Measurements from ENCODE around the gene LHFPL3.
A peak's percentile ranks its signal among the peaks of the same experiment; 100 is the strongest.

LHFPL3 gene

GRCh38 chr7:104950006-104950405 lies 621.6 kb downstream of the LHFPL3 start:
- Histone ChIP-seq H3K4me3 (ENCODE audit: low read length) (no peak overlapping the region), H3K36me3 (ENCODE audit: control insufficient read depth, insufficient read depth, low read length) (no peaks in the 10 kb centered on the region), H3K9ac (ENCODE audit: low read length) (no peak overlapping the region), H3K27ac (ENCODE audit: low read depth, low read length) (no peak overlapping the region), H3K4me1 (ENCODE audit: control insufficient read depth, insufficient read depth, low read length) (peaks cover 6% of the 10 kb centered on the region), H3K27me3 (ENCODE audit: control insufficient read depth, insufficient read depth, low read length) (no peaks in the 10 kb centered on the region)

GRCh38 chr7:104950754-104951153 lies 622.4 kb downstream of the LHFPL3 start:
- Histone ChIP-seq H3K27me3 (ENCODE audit: control insufficient read depth, insufficient read depth, low read length) (no peaks in the 10 kb centered on the region), H3K9ac (ENCODE audit: low read length) (no peak overlapping the region), H3K4me3 (ENCODE audit: low read length) (no peak overlapping the region), H3K27ac (ENCODE audit: low read depth, low read length) (peak overlapping the region; percentile 6), H3K36me3 (ENCODE audit: control insufficient read depth, insufficient read depth, low read length) (no peaks in the 10 kb centered on the region), H3K4me1 (ENCODE audit: control insufficient read depth, insufficient read depth, low read length) (no peaks in the 10 kb centered on the region)

GRCh38 chr7:104951546-104951945 lies 623.1 kb downstream of the LHFPL3 start:
- Histone ChIP-seq H3K27ac (ENCODE audit: low read depth, low read length) (no peak overlapping the region), H3K4me3 (ENCODE audit: low read length) (no peak overlapping the region)

GRCh38 chr7:104955276-104955675 lies 626.9 kb downstream of the LHFPL3 start:
- no peak overlapping the region for H3K9ac ChIP-seq (ENCODE audit: low read length)
- no peaks in the 10 kb centered on the region for H3K36me3 ChIP-seq (ENCODE audit: control insufficient read depth, insufficient read depth, low read length)
- peaks cover 12% of the 10 kb centered on the region for H3K4me1 ChIP-seq (ENCODE audit: control insufficient read depth, insufficient read depth, low read length)
- H3K27me3 ChIP-seq (ENCODE audit: control insufficient read depth, insufficient read depth, low read length) = no peaks in the 10 kb centered on the region
- no peak overlapping the region for H3K4me3 ChIP-seq (ENCODE audit: low read length)
- H3K27ac ChIP-seq (ENCODE audit: low read depth, low read length) = no peak overlapping the region

More at GRCh38 chr7:104951546-104951945, 623.1 kb downstream of the LHFPL3 start:
- Histone ChIP-seq H3K36me3 (ENCODE audit: control insufficient read depth, insufficient read depth, low read length) (no peaks in the 10 kb centered on the region), H3K4me1 (ENCODE audit: control insufficient read depth, insufficient read depth, low read length) (peaks cover under 1% of the 10 kb centered on the region), H3K27me3 (ENCODE audit: control insufficient read depth, insufficient read depth, low read length) (no peaks in the 10 kb centered on the region), H3K9ac (ENCODE audit: low read length) (no peak overlapping the region)
